Stimulated activated CD4-positive, alpha-beta T cell treated with anti-CD3 and anti-CD28 coated beads, Interleukin-12 subunit alpha, Interleukin-12 subunit beta, amount 100 ng/mL, for 4 hours (primary cell): ENCODE results near the gene TRAPPC2.

Experiments
- DNase-seq: peaks from one replicate; pipeline ENCODE4 v3.0.0-alpha.2; 2020

TRAPPC2 gene

DNA sequence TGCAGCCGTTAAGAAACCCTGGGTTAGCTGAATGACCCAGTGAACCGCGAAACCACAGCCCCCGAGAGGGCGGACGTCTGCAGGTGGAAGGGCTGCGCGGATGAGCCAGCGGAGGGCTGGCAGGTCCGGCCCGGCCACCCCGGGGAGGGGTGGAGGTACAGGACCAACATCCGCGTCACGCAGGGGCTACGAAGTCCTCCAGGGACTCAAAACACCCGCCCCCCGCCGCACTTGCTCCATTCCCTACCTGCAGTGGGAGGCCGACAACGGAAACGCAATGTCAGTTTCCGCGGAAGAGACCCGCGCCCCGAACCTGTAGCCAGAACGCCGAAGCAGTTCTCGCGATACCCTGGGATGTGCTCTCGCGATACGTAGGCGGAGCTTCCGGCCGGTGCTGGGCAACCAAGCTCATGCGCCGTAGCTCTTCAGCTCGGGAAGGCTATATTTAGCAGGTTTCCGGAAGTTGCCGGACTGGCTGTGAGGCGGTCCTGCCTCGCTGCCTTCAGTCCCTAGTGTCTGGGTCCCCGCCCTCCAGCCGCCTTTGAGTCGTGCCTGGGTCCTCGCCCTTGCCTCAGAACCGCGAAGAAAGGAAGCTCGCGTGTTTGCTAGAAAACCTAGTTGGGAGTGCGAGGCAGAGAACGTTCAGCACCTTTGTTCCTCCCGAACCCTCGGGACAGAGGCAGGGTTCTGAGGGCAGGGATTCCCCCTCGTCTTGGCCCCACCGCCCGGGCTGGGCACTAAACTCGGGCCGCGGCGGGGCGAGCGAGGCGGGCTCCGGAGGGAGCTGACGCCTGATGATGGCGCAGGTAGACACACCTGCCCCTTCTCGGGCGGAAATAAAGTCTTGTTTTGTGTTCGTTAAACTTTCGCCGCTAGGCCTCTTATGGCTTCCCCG lies at the start of gene TRAPPC2, which contains the start of gene OFD1:
Gene TRAPPC2, minus strand, starts transcription at position 343 of the 895 bp plus-strand sequence. CDS start 14,657 bp downstream, outside the sequence.
Gene OFD1, plus strand, starts transcription at position 471 of the 895 bp plus-strand sequence. Its CDS starts 324 bp downstream, at position 795.
- peak; percentile 80 for DNase-seq

DNA sequence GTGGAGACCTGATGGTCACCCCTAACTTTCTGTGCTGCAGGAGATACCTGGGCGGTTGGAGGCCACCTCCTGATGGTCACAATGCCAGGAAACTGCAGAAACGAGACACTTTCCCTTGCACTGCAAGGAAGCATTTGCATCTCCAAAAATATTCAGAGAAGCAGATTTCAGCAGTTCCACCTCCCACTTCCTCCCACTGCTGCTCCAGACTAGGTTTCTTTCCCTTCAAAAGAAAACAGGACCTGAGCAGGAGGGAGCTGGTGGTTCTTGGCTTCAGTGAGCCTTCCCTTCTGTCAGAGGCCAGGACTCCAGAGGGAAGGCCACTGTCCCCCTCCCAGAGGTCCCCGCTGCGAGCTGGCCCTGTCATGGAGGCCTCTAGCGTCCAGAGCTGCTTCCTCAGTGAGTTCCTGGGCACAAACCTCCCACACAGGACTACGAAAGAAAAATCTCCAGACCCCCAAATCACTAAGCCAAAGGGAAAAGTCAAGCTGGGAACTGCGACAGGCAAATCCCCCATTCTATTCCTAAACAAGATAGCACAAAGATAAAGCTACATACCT lies 46.5 kb upstream of the TRAPPC2 start:
- no peak for DNase-seq

DNA sequence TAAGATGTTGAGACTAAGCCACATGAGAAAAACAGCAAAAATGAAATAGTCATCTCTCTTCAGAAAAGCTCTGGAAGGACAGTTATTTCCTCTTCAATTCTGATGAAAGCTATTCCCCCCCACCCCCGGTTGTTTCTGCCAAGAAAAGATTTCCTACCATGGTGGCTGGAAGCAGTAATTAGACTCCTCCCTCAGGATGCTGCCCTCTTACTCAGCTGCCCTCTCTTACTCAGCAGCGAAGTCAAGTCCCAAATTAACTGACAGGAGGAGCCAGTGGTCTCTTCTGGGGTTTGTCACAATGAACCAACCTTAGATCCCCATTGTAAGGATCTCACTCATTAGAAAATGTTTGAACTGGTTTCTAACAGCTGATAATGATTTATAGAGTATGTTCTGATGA lies 44.5 kb upstream of the TRAPPC2 start:
- no peak for DNase-seq

DNA sequence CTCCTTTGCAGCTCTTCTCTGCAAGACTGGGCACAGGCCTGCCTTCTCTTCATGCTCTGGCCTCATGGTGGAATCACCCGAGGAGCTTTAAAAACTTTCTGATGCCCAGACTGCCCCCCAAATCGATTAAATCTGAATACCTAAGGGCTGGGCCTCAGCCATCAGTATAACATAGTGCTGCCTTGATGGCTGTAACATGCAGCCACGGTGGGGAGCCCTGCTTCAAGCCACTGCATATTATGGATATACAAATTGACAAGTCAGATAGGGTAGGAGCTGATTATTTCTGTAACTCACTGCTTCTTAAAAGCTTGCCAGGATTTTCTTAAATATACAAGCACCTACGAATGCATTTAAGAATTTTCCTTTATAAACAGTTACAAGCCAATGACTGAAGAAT lies 42.0 kb upstream of the TRAPPC2 start:
- no peak for DNase-seq

DNA sequence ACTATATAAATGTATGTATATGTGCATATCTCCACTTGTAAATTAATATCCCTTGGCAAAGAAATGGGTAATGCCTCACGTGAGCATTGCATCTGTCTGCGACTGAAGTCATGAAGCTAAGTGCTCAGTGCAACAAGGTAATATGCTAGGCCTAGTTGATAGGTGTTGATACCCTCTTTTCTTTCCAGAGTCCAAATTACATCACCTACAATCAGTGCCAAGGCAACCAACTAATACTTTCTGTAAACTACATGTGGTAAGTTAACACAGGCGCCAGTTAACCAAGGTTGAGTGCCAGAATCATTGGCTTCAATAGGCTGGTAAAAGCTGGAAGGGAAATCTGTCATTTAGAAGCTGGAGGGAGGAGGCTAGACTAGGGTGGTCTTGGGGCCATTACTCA lies 41.4 kb upstream of the TRAPPC2 start:
- no peak for DNase-seq

DNA sequence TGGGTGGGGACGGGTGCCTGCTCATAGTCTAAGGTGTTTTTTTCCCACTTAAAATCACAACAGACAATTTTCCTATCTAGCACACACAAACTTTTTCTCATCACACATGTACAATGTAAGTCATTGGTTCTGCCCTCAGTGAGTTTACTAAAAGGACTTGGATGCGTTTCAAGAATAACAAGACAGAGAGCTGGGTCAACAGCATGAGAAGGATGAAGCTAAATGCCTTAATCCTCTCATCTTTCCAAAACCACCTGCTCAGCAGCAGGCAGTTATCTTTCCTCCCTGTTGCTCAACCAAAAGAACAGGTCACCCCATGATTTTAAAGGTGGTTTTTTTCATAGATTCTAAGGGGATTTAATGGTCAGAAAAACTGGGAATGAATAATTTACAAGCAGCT lies 40.3 kb upstream of the TRAPPC2 start:
- no peak for DNase-seq

DNA sequence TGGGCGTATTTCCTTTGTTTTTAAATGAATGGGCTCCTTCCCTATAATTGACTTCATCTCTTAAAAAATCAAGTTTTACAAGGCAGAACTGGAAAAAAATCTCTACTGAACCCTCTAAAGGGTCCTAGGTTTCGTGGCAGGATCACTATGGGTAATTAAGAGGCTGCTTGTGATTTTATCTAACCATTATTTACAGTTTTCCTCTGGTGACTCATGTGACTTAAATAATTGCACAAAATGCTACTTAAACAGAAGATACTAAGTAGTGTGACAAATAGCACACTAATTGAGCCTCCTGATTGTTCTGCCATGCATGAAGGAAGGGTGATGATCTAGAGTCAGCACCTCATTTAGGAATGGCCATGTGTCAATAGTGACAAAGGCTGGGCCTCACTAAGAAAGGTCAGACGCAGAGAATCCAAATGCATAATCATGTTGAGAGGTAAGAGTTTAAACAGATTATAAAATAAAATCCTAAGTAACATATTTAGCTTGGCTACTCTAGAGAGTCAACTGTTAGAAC lies 35.7 kb upstream of the TRAPPC2 start:
- no peak for DNase-seq

DNA sequence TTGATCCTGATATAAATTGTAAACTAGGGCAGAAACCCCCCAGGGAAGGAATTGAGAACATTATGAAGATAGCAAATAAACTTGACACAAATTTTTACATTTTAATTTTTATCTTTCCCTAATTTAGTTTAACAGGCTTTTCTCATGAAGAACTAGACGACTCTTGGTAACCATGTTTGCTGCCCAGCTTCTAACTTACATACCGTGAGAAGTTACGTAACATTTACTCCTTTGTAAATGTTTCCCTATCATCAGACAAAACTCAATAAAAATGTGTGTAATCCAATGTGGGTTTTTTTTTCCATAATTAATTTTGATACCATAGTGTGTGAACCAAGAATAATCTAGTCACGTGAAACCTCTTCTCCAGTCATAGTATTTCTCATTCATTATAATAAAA lies 34.5 kb upstream of the TRAPPC2 start:
- no peak for DNase-seq

DNA sequence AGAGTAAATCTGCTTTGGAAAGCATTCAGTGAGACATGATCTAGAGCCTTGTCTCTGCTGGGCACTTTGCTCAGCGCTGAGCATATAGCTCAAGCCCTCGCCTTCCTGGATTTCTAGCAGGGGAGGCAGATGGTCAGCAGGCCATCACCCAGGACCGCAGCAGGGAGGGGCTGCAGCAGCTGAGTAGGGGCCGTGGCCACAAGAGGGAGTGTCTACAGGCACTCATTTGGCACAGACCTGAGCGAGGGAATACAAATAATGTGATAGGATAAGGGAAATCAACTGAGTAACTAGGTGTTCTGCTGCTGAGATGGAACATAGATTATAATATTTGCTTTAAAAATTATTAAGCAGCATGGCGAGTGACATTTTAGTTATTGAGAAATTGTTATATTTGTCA lies 30.3 kb upstream of the TRAPPC2 start:
- DNase-seq = no peak

DNA sequence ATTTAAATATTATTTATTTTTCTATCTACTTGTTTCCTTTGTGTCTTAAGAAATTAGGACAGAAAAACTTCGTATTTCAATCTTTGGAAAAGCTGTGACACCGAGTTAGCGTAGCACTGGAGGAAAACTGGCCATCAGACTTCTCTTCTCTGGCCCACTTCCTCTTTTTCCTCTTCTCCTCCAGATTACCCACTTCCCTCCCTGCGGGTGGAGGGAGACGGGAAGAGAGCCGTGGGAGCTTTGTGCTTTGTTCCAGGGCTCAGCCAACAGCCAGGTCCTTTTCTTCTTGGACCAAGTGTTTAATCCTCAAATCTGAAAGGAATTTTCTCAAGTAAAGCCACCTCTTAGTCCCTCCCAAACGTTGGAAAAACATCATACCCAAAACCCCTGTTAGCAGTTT lies 29.9 kb upstream of the TRAPPC2 start:
- DNase-seq = no peak

DNA sequence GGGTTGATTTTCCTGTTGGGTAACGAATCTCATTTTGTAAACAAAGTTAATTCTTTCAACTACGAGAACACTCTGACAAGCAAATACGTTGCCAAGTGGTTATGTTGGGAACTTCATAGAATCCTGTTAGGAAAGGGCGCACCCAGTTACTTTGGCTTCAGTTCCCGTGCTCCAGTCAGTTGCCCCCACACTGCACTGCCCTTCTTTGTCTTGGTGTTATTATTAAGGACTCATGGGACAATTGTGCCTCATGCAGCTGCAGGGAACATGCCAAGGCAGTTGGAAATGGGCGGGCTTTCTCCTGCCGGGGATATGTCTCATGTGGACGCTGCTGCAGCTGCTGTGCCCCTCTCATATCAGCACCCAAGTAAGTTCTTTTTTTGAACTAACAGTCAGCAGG lies 29.1 kb upstream of the TRAPPC2 start:
- DNase-seq = no peak

DNA sequence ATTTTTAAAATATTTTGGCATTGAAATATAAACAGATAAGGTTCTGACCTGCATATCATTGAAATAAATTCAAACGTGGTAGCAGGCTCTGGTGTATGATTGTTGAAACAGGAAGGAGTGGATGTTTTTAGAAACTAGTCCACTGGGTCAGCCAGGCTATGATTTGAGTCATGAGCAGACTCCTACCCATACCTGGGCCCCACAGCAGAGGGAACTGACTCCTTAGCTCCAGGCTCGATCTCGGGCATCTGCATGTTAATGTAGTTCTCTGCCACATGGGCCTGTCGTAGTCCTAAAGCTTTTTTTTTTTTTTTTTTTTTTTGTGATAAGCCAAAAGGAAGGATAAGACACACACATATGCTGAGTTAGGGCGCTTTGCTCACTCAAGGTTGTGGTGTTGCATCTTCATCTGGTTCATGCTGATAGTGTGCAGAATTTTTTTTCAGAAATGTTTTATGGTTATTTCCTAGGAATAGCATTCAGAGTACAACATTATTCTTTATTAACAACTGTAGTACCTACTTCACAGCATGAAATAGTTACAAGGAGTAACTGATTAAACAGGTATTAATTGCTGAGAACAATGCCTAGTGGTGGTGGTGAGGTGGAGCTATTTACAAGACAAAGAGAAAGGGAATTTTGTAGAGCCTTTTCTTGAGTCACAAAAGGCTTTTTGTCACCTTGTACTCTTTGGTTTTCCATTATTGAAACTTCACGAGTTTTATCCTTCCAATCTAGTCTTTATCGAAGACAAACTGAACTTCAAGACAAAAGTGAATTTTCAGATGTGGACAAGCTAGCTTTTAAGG lies 27.4 kb upstream of the TRAPPC2 start:
- no peak for DNase-seq

DNA sequence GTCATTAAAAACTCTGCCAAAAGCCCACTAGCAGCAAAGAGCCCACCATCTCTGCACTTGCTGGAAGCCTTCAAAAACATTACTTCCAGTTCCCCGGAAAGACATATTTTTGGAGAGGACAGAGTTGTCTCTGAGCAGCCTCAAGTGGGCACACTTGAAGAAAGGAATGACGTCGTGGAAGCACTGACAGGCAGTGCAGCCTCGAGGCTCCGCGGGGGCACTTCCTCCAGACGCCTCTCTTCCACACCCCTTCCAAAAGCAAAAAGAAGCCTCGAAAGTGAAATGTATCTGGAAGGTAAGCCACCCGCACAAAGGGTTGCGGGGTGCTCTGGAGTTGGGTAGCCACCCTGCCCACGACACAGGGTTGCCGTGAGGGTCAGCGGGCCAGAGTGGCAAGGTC lies 26.0 kb upstream of the TRAPPC2 start:
- no peak for DNase-seq

DNA sequence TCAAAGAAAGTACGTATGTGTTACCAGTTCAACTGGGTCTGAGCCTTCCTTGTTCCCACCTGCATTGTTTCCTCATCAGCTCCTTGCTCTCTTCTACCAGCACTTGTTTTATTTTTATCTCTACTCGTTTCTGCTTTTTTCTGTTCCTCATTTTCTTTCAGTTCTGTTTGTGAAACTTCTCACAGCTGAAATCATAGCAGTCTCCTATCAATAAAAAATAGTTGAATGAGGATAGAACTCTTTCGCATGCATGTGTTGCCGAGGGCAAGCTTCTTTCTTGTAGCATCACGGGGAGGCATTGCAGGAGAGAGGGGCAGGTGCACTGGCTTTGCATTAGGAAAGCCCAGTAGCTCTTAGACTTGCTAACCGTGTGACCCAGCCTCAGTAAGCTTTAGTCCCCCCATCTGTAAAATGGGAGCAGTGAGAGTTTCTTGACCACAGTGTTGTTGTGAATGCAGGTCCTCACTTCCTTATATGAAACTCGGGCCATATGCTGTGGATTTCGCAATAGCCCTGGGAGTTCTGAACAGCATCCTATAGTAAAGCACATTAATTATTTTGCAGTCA lies 24.8 kb upstream of the TRAPPC2 start:
- no peak for DNase-seq

DNA sequence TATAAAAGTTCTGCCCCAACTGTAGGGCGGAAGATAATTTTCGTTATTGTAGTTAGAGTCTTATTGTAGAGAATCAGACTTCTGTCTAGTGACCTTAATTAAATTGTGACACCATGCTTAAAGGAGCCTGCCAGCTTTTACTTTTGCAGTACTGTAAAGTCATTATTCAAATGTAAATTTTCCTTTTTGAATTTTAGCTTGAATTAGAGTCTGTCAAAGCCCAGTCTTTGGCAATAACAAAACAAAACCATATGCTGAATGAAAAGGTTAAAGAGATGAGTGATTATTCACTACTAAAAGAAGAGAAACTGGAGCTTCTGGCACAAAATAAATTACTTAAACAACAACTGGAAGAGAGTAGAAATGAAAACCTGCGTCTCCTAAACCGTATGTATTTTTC lies 22.0 kb upstream of the TRAPPC2 start:
- no peak for DNase-seq

DNA sequence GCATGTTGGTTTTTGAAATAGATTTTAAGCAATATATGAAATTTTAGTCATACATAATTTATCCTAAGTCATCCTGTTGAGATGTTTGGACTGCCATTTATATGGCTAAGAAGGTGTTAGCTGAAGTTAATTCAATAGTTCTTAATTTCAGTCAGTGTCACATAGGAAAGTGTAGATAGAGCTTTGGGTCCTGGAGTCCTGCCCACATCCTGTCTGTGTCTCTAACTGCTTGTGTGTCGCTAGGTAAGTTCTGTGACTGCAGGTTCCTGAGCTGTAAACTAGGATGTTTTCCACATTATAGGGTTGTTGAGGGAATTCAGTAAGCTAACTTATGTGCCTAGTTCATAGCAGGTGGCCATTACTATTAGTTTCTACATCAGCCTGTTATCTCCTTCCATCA lies 20.8 kb upstream of the TRAPPC2 start:
- no peak for DNase-seq

DNA sequence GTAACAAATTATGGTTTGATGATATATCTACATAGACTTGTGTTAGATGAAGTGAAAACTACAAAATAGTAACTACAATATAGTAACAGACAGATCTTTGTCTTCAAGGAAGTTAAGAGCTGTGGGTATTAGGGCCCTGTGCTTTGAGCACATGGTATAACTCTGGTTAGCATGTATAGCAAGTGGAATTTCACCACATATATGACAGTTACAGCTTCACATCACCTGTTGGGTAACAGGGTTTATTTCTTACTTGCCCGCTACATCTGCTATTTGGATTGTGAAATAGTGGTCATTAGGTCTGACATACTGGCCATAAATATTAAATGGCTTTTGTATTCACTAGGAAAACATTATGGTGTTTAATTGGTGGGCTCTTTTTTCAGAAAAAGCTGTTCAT lies 20.3 kb upstream of the TRAPPC2 start:
- no peak for DNase-seq

DNA sequence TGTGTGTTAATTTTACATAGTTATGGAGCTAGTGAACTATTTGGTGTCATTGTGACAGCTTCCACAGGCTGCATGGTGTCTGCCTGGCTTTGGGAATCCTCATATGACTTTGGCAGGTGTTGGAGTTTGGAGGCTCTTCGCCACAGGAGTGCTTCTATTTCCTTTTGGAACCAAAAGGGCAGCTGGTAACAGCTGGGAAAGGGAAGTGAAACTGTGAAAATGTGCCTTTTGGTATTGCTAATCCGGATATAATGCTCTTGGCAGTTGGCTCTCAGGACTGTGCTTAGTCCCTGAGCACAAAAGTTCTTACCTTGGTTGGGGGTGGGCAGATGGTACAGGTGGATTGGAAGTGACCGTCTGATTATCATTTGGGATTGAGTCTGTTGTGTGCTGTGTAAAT lies 18.2 kb upstream of the TRAPPC2 start:
- DNase-seq = no peak

DNA sequence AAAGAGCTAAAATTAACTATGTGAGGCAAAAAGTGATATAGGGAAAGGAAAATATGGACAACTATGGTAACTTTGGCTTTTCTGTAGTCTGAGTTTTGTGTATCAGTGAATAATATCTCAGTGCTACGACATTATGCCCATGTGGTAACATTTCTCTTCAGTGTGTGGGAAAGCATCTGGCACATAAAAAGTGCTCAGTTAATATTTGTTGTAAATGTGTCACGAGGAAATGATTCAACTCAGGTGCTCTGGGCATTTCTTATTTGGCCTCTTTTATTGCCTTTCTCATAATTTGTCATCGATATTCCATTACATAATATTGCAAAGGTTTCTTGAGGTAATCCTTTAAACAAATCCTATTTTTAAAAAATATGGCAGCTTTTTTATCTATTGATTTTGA lies 17.7 kb upstream of the TRAPPC2 start:
- DNase-seq = no peak

DNA sequence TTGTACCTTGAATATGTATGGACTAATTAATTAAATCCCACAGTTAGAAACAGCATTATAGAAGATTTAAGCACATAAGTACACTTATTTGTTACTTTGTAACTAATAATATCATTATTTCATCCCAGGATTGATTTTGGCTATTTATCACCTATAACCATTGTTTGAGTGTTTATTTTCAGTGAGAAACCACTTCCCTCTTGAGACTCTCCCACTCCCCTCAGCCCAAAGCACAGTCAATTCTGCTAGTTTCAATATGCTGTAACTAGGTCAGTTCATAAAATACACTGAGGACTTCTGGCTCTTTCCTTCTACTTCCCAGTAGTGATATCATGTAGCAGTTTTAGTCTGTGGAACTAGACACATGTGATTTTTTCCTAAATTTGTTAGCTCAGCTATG lies 16.4 kb upstream of the TRAPPC2 start:
- no peak for DNase-seq

DNA sequence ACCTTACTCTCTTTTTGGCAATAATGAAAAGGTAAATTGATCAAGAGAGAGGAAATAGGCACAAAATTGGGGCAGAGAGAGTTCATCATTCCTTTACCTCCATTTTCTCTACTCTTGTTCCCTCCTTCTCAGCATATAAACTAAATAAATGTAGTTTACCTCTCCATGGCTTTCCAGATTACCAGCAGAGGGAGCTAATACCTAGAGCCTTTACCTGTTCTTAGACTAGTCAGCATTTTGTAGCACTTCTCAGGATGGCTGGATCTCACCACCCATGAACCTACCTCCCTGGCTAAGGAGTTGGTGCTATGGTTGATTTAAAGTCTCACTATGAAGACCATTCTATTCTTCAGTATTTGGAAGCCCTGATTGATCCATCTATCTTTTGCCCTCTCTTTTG lies 15.8 kb upstream of the TRAPPC2 start:
- DNase-seq = no peak

DNA sequence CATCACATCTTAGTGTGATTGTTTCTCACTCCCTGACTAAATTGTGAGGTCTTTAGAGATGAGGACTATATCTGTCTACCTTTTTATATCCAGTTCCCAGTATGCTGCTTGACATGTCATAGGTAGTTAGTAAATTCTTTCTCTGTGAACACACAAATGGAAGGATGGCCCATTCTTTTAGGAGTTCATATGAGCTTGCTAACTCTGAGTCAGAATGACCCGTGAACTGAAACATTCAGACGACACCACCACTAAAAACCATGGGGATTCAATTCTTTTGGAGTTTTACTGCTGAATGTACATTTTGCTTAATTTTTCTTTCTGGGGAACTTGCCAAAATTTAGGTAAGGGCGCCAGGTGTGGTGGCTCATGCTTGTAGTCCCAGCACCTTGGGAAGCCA lies 14.1 kb upstream of the TRAPPC2 start:
- no peak for DNase-seq

DNA sequence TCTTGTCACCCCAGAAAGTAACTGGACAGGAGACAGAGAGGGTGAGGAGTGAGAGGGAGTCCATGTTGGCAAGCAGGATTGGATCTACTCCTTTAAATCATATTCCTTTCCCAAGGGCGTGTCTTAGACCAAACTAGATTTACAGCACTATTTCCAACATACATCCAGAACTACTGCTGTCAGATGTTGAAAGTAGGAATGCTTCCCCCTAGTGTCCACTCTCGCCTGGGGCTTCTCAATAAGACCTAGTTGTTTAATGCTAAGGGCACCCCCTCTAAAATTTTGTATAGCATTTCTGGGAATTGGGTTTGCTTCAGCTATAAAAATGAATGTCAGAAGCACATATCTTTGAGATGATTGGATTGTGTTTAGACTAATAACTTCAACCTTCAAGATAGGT lies 13.4 kb upstream of the TRAPPC2 start:
- no peak for DNase-seq
